HepG2 (cell line): ENCODE results near the gene FBXW8. TPM values are rescaled to one million over a fixed set of nuclear protein-coding genes. Genes with fewer than 3 reads are reported as not detected.
A peak's percentile ranks its signal among the peaks of the same experiment; 100 is the strongest.

Experiments used
- ATAC-seq: fragments of 200-7000 bp; cut with Tn5 transposase; 3 replicates; pipeline ENCODE4 v1.9.1; 2020; ENCODE audit warnings: mild to moderate bottlenecking, moderate library complexity
- BruUV-seq: library from RNA; stranded (reverse); fragments of 400-500 nt; replicated peaks from 2 replicates; lab custom pipeline; 2021; lab: Mats Ljungman, UMichigan
- CTCF ChIA-PET: fragments of 300-600 bp; formaldehyde crosslinking; extraction: SDS; loops from one replicate; lab custom pipeline; 2021; ENCODE audit warnings: low total read pairs, inconsistent platforms, low intra/inter-chr PET ratio; lab: Yijun Ruan, JAX
- POLR2A ChIA-PET: fragments of 350-600 bp; sonication (Branson Sonifier 250); formaldehyde crosslinking; loops from one replicate; lab custom pipeline; 2020; ENCODE audit warnings: antibody characterized with exemption, inconsistent platforms; lab: Yijun Ruan, JAX
- DNase-seq: peaks from one replicate; pipeline ENCODE4 v3.0.0-alpha.2; 2015; ENCODE audit warnings: low spot score
- FAIRE-seq: peaks from 3 replicates; lab custom pipeline; 2011; peaks lifted over from hg19 to GRCh38; lab: Jason Lieb, UNC
- H2AFZ ChIP-seq: one replicate; pipeline ENCODE4 v1.6.1; 2011; ENCODE audit warnings: low read length, inconsistent platforms
- H3K27ac ChIP-seq: fragments of 300-600 bp; 3 replicates; pipeline ENCODE4 v1.8.0; 2011; ENCODE audit warnings: mixed run types, mild to moderate bottlenecking, mixed read lengths, low read length, inconsistent platforms; ENCODE audit not compliant: insufficient read depth; ENCODE audit errors: extremely low read length
- H3K27me3 ChIP-seq, 2 experiments: fragments of 200-600 bp in 1 of 2; 2 replicates in 1 of 2; 3 replicates in 1 of 2; pipeline versions ENCODE4 v1.6.0 to v1.8.0; 2011; ENCODE audit warnings: low read length in 2 of 2, mild to moderate bottlenecking in 2 of 2, moderate library complexity in 2 of 2, inconsistent platforms in 1 of 2; ENCODE audit not compliant: insufficient read depth in 2 of 2, control insufficient read depth in 1 of 2
- H3K36me3 ChIP-seq, 2 experiments: fragments of 200-600 bp in 1 of 2; replicated peaks in 1 of 2; 2 replicates in 1 of 2; 3 replicates in 1 of 2; pipeline versions ENCODE4 v1.5.1 to v1.8.0; 2011; ENCODE audit warnings: low read length in 2 of 2, inconsistent platforms in 1 of 2; ENCODE audit not compliant: insufficient read depth in 2 of 2, control insufficient read depth in 1 of 2
- H3K4me1 ChIP-seq: 2 replicates; pipeline ENCODE4 v1.5.1; 2012; ENCODE audit warnings: low read length, inconsistent platforms; ENCODE audit not compliant: insufficient read depth
- H3K4me2 ChIP-seq: 2 replicates; pipeline ENCODE4 v1.6.0; 2011; ENCODE audit warnings: low read depth, low read length, inconsistent platforms
- H3K4me3 ChIP-seq, 3 experiments: fragments of 200-600 bp in 1 of 3; sonication (generic), shearing (Covaris generic) in 1 of 3; replicated peaks in 1 of 3; 2 replicates each; pipeline ENCODE4 v1.5.1; 2011 to 2016; ENCODE audit warnings: low read length in 3 of 3, inconsistent platforms in 2 of 3, low read depth in 2 of 3, mild to moderate bottlenecking in 2 of 3, control low read depth in 1 of 3, mixed read lengths in 1 of 3; ENCODE audit not compliant: insufficient read depth in 1 of 3
- H3K79me2 ChIP-seq: one replicate; pipeline ENCODE4 v1.6.1; 2011; ENCODE audit warnings: low read length, inconsistent platforms; ENCODE audit not compliant: insufficient read depth
- H3K9ac ChIP-seq: 2 replicates; pipeline ENCODE4 v1.6.0; 2011; ENCODE audit warnings: mild to moderate bottlenecking, low read depth, low read length, inconsistent platforms; ENCODE audit not compliant: insufficient read depth
- H3K9me3 ChIP-seq: 2 replicates; pipeline ENCODE4 v1.5.1; 2012; ENCODE audit warnings: mild to moderate bottlenecking, low read length
- H4K20me1 ChIP-seq: 2 replicates; pipeline ENCODE4 v1.6.0; 2011; ENCODE audit warnings: inconsistent platforms, mild to moderate bottlenecking, low read length, moderate library complexity; ENCODE audit not compliant: insufficient read depth
- AGO2 ChIP-seq: fragments of 200-400 bp; formaldehyde crosslinking; optimal IDR thresholded peaks from 2 replicates; pipeline ENCODE3; 2017; ENCODE audit warnings: mild to moderate bottlenecking, low read depth, low read length, moderate library complexity
- RBFOX2 ChIP-seq: fragments of 200-400 bp; formaldehyde crosslinking; IDR thresholded peaks from 2 replicates; pipeline ENCODE4 v1.6.1; 2017; ENCODE audit warnings: low read depth, mild to moderate bottlenecking, low read length
- ZBTB38 ChIP-seq: sonication (generic); formaldehyde crosslinking; IDR thresholded peaks from 2 replicates; pipeline ENCODE4 v1.5.1; 2020; ENCODE audit warnings: mild to moderate bottlenecking, missing genetic modification reagents
- ZSCAN20 ChIP-seq: sonication (generic); formaldehyde crosslinking; IDR thresholded peaks from 2 replicates; pipeline ENCODE4 v1.4.0; 2020; ENCODE audit warnings: missing genetic modification reagents, mild to moderate bottlenecking, borderline replicate concordance
- WGBS: methylation state at CpG from one replicate; pipeline ENCODE4 v1.1.6; 2017; ENCODE audit warnings: low lambda C conversion rate; 5-methylcytosine and 5-hydroxymethylcytosine counted together
- in situ Hi-C: cut with HindIII; loops from 2 replicates; pipeline ENCODE4 v1.10.0; 2017; ENCODE audit warnings: low pct_unique_long_range_greater_than_20kb; ENCODE audit not compliant: extremely low pct_ligation_motif_present
- intact Hi-C: fragments of 100-400 bp; cut with micrococcal nuclease; formaldehyde crosslinking; loops from one replicate; pipeline ENCODE4 v1.10.0; 2022; ENCODE audit not compliant: unreplicated experiment
- polyA plus RNA-seq, 8 experiments: library from polyadenylated mRNA; depleted of rRNA in 3 of 8; stranded (reverse) in 7 of 8; unstranded in 1 of 8; fragments of >200 nt; fragmentation: Illumina TruSeq in 4 of 8; extraction: Trizol in 4 of 8; gene quantifications; 2 replicates each; pipeline versions ENCODE4 v1.2.1 to v1.2.3, GENCODE V29; 2011 to 2016; ENCODE audit warnings: low read depth in 4 of 8, missing spikeins in 1 of 8, mixed read lengths in 1 of 8; ENCODE audit not compliant: insufficient read depth in 1 of 8
- total RNA-seq, 5 experiments: library from RNA; depleted of rRNA; stranded (reverse); fragments of >200 nt; fragmentation: Illumina TruSeq; extraction: Trizol; gene quantifications; 2 replicates each; pipeline ENCODE4 v1.2.3, GENCODE V29; 2016; ENCODE audit warnings: low read depth in 1 of 5

Gene FBXW8
- total and polyA plus RNA-seq, 2 of the 13 experiments (the other 11 are each of a cell fraction or from before 2014, with no cell fraction given) = 5.1 to 5.9 TPM

DNA sequence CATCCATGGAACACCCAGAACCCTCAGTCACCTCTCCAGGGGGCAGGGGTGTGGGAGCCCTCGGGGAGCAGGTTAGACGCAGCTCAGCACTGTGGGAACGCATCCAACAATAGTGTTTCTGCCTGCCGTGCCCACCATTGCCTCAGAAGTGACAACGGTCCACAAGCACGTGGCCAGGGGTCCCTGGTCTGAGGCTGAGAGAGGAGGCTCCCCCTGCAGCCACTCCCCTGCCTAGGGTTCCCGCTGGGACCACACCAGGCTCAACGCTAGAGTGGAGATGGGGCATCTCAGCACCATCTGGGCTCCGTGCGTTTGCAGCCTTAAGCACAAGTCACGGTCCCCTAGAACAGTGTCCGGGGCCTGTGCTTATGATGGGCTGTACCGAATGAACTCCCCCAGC lies 125.8 kb downstream of the FBXW8 start:
- Histone ChIP-seq H3K9me3 (no peaks in the 10 kb centered on the region), H3K27me3 (no peaks in the 10 kb centered on the region), H4K20me1 (no peaks in the 10 kb centered on the region), H3K36me3 (peaks cover 5 to 23% of the 10 kb centered on the region in 2 experiments; a peak in 4 of 5 replicates), H3K9ac (no peak overlapping the region), H3K79me2 (no peaks in the 10 kb centered on the region), H3K27ac (no peak overlapping the region), H3K4me2 (no peak overlapping the region), H2AFZ (no peak overlapping the region), H3K4me1 (0 out of 2 replicates have a peak, but pooled peaks cover 5% of the 10 kb centered on the region), H3K4me3 (no peak overlapping the region)
- ChIA-PET POLR2A (no interaction called here), CTCF (no interaction called here)
- TF ChIP-seq RBFOX2 (no peak), AGO2 (peak; percentile 25)
- DNase-seq = no peak
- no peak for ATAC-seq
- BruUV-seq = no TSS peak
- intact Hi-C loops (no loop called here), in situ Hi-C loops (no loop called here)
- 93% methylated on average over 8 of the region's 13 CpGs for WGBS
- no peak for FAIRE-seq

DNA sequence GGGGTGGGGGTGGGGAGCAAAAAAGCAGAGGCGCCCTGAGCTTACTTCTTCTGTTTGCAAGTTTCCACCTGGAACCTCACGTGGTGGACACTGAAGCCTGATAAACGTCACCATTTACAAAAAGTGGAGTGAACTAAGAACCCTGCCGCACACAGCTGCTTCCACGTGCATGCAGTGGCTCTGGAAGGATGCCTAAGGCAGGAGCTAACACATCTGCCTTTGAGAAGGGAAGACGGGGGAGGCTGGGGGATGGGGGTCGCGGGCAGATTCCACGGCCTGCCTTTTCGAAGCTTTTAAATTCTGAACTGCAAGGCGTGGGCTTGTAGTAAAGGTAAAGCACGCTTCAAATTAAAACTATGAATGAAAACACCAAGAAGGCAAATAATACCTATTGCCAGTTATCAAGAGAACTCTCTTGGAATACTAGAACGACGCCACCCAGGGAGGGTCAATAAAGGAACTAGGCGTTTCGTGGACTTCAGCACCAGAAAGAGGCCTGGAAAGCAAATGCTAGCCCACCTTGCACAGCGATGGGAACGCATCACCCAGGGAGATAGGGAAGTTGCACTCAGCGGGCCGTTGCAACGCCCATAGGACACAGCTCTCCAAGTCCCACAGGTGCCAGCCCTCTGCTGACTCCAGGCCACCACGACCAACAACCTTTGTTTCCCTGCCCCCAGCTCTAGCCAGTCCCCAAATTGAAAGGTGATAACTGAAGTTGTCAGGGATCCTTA lies 126.7 kb downstream of the FBXW8 start:
- H3K4me2 ChIP-seq = no peak overlapping the region

More for the DNA sequence above, 126.7 kb downstream of the FBXW8 start:
- no peak for FAIRE-seq
- ChIA-PET CTCF (no interaction called here), POLR2A (no interaction called here)
- WGBS = 92% methylated on average over 22 of the region's 22 CpGs
- peak; percentile 76; the same call in 1 of the 2 replicates for TF ChIP-seq ZBTB38 (CRISPR knock-in tag)
- no peak for TF ChIP-seq ZSCAN20 (CRISPR knock-in tag)
- ATAC-seq = no peak
- no peak overlapping the region for H3K9ac ChIP-seq
- no peaks in the 10 kb centered on the region for H3K9me3 ChIP-seq
- intact Hi-C loops = no loop called here
- BruUV-seq = no TSS peak
- H3K4me1 ChIP-seq = peaks cover 12% of the 10 kb centered on the region
- peaks cover 7 to 17% of the 10 kb centered on the region in 2 experiments; a peak in 4 of 5 replicates for H3K36me3 ChIP-seq
- H3K27me3 ChIP-seq = no peaks in the 10 kb centered on the region
- H2AFZ ChIP-seq = no peak overlapping the region
- peak overlapping the region; percentile 35 for H3K27ac ChIP-seq
- no peak for DNase-seq
- no peaks in the 10 kb centered on the region for H4K20me1 ChIP-seq
- no peaks in the 10 kb centered on the region for H3K79me2 ChIP-seq
- no peak overlapping the region for H3K4me3 ChIP-seq
- in situ Hi-C loops = no loop called here
